Stimulated activated naive CD8-positive, alpha-beta T cell treated with anti-CD3 and anti-CD28 coated beads, Interleukin-15, Interleukin-2, amounts not matched to agents 100 U/mL and 50 U/mL, for 24 hours (primary cell): ENCODE measurements around the gene MYO1E.
"Not testable (repeated sequence)": the region's sequence is repeated elsewhere in the genome, so short reads cannot be mapped to it uniquely, and the experiment has no call there.

Experiments
- ATAC-seq: fragments of 150-1000 bp; cut with Tn5 transposase; one replicate; pipeline ENCODE4 v1.10.0; 2021
- DNase-seq: peaks from one replicate; pipeline ENCODE4 v3.0.0; 2021

MYO1E gene

DNA sequence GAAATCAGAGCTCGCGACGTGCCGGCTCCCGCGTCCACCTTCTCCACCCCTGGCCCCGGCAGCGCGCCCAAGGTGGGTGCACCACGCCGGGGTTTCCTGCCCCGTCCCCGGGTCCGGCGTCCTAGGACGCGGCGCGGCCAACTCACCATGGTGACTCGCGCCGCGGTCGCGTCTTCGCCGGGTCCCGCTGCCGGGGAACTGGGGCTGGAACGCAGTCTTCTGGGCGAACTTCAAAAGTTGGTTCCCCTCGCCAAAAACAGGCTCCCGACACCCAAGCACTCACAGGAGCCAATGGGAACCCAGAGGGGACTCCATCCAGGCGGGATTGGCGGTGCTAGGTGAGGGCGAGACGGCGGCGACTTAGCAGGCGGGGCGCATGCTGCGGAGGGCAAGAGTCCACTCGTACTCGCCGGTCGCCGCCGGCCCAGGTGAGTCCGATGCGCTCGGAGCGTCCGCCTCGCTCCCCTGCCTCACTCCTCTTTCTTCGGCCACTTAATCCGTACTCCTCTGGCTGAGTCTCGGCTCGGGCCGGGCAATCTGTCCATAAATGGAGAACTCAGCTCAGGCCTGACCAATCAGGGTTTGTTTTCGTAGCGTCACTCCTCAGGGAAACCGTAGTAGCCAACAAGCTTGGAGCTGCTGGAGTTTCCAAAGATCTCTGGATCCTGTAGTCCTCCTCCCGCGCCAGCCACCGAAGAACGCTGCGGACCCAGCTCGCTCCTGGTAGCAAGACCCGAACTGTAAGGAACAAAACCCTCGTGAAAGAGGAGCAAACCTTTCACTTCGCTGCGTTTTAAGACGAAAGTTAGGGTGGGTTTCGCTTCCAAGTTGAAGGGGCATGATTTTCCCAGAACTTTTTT lies at the start of gene MYO1E:
Gene MYO1E, minus strand, starts transcription at position 520 of the 860 bp plus-strand sequence. Its CDS starts 371 bp downstream, at position 149.
- DNase-seq (peak; percentile 53), ATAC-seq (peak; percentile 67)

DNA sequence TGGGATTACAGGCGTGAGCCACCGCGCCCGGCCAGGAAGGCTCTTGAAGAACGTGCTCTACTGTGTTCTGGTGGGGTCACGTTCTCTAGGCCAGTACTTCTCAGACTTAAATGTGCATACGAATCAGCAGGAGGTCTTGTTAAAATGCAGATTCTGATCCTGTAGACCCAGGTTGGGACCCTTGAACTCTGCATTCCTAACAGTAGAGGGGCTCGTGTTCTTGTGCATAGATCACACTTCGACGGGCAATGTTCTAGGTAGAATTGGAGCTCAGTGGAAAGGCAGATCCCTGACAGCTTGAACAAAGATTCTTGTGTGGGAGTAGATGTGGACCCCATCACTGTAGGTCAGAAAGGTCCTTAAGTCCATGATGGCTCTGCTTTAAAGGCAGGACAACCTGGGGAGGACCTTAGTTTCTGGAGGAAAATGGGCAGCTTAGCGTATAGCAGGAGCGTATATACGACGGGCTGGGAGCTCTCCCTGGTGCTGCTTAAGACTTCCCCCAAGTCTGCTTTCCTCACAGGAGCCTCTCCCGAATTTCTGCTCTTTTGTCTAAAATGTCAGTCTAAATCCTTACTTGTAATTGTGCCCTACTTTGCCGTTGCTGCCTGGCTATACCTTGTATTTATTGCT lies 48.4 kb upstream of the MYO1E start:
- DNase-seq (no peak), ATAC-seq (no peak)

DNA sequence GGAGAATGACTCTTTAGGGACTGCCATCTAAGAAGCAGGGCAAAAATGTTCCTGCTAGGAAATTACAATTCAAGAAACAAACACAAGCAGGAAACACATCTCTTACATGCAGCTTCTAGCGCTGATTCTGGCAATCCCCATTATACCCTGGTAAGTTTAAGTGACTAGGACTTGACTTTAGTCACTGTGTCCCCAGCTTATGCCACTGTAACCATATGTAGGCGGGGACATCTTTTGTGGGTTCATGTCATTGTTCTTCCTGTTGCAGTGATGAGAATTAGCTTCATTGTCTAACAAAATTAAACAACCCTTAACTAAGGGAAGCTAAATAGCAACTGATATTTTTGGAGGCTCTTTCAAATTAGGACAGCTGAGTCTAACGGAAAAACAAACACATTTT lies 47.4 kb upstream of the MYO1E start:
- ATAC-seq = peak; percentile 88
- no peak for DNase-seq

DNA sequence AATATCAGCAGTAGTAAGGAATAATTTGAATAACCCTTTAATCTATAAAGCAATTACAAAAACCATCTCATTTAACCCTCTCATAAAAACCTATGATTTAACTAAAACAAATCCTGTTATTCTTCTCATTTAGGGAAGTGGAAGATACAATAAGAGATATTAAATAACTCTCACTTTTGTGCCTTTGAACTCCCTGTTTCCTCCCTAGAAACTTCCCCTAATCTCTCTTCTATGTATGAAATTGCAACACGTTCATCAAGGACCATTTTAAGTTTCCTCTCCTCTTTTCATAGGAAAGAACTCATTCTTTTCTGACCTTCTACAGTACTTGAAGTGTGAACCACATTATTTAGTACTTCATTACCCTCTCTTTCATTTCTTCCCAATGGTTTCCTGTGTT lies 46.5 kb upstream of the MYO1E start:
- DNase-seq (no peak), ATAC-seq (no peak)

DNA sequence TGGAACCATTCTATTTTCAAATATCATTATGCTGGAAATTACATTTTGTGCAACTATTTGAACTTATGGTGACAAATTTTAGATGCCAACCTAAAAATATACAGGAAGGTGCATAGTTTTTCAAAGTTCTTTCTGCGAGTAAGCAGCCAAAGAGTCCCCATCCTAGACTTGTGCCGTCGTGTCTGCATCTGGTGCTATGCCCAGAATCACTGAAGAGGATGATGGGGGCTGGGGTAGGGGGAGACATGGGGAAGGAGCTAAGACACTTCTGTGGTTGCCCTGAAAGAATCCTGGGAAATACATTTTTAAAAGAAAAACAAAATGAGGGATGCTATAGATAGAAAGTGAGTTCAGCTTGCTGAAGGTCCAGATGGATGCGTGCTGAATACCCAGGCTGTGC lies 44.1 kb upstream of the MYO1E start:
- DNase-seq = no peak
- ATAC-seq = no peak

DNA sequence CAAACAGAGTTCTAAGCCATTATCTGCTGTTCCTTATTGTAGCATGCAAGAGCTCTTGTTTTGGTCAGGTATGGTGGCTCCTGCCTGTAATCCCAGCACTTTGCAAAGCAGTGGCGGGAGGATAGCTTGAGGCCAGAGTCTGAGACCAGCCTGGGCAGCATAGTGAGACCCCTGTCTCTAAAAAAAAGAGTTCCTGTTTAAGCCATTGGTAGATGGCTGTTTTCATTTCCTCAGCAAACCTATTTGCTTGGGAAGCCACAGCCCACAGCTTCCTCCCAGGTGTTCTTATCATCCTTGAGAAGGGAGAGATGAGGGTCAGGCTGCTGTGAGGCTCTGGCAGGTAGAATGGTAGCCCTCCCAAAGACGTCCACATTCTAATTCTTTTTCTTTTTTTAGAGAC lies 40.9 kb upstream of the MYO1E start:
- no peak for ATAC-seq

DNA sequence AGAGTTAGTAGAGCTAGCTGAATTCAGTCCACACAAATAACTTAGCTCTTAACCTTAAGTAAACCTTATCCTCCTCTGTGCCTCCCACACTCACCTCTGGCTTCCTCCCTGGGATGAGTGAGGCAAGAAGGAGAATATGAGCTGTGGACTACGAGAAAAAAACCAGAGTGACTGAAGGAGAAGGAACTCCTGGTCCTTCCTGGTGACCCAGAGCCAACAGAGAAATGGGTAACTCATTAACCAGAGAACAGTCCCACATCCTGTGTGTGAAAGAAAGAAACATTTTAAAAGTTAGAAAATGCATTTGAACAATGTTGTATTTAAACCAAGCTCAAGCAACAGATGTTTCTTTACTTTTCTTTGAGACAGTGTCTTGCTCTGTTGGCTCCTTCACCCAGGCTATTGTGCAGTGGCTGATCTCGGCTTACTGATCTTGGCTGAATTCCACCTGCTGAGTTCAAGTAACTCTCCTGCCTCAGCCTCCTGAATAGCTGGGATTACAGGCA lies 37.8 kb upstream of the MYO1E start:
- ATAC-seq = no peak
- no peak for DNase-seq

More for the DNA sequence above, 40.9 kb upstream of the MYO1E start:
- DNase-seq = no peak

DNA sequence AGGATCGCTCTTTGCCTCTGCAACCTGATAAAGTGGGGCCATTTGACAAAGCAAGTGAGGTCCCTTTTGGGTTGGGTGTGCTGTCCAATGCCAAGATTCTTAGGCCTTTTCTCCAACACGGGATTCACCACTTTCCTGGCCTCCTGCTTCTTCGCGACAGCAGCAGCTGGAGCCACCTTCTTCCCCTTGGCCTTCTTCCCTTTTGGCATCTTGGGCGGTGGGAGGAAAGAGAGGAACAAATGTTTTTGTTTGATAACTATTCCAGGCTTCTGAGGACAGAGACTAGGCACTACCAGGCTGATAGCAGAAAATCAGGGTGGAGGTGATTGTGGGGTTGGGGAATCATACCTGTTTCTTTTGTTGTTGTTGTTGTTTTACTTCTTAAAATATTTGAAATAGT lies 35.3 kb upstream of the MYO1E start:
- ATAC-seq (no peak), DNase-seq (no peak)

DNA sequence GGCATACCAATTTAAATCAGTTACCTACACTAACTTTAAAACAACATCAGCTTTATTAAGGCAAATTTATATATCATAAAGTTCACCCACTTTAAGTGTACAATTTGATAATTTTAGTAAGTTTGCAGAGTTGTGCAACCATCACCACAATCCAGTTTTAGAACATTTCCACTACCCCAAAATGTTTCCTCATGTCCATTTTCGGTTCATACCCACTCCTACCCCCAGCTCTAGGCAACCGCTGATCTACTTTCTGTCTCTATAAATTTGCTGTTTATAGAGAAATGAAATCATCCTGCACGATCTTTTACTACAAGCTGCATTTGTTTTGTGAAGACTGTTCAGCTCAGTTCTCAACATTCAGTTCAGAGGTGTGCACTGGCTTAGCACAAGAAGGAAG lies 33.8 kb upstream of the MYO1E start:
- ATAC-seq = no peak
- no peak for DNase-seq

DNA sequence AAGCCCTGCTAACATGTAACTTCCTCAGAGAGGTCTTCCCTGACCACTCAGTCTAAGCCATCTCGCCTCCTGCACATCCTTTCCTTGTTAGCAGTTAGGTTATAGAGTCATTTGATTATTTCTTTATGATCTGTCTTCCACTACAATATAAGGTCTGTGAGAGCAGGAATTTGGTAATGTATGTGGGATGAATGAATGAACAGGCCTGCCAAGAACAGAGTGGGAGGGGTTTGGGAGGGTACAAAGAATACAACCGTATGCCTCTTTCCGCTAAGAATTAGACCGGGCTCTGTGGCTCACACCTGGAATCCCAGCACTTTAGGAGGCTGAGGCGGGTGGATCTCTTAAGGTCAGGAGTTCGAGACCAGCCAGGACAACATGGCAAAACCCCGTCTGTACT lies 32.4 kb upstream of the MYO1E start:
- DNase-seq = no peak

DNA sequence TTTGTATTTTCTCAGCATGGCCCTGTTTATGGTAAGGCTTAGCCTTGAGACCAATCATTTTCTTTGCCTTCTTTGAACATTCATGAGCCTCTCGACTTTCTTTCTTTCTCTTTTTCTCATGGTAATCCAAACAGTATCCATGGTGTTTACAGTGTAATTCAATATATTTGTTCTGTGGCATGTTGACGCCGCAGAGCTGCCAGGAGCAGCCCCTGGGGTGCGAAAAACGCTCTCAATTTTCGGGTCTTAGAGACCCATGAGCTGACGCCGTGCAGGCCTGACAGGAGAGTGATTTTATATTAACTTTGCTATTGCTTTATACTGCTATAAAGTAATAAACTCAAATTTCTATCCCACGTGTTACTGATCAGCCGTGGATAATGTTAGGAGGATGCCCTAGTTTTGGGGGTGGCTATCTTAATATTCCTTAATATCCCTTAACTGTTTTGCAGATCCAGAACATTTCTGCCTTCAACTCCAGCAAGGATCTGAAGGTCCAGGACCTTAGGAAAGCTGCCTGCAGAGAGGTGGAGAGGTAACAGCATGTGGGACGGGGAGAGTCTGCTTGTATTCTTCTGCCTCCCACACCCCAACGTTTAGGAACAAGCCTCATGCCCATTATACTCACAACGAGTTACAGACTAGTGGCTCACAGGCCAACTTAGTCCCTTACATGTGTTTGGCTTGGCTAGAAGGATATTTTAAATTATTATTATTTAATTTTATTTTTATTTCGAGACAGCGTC lies 29.3 kb upstream of the MYO1E start:
- DNase-seq (no peak), ATAC-seq (no peak)

More for the DNA sequence above, 32.4 kb upstream of the MYO1E start:
- no peak for ATAC-seq

DNA sequence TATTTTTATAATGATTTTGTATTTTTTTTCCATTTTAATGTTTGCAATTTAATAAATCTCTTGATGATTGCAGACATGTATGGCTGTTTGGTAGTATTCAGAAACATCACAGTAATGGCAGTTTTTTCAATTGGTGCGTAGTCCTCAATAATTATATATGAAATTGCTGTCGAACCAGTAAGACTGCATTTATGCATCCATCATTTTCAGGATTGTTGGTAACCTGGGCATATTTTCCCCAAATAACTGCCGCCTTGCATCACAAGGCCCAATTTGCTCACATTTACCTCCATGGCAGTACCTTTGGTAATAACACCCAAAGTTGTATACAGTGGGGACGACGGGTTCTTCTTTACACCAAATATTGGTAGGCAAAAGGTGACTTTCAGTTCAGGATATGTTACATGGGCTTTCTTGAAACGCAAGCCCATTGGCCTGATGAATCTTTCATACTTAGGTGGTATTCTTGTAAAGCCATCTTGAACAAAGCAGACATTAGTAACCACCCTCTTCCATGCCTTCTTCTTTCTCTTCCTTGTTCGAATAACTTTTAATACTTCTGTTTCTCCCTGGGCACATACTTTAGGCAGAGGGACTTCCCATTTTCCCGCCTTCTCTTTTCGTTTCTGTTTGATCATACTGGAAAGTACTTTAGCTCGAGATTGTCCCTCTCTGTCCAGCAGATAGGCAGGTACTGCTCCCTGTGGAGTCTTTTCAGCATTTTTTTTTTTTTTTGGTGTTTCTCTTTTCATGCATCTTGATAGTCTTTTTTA lies 28.6 kb upstream of the MYO1E start:
- not testable (repeated sequence) for DNase-seq, ATAC-seq

DNA sequence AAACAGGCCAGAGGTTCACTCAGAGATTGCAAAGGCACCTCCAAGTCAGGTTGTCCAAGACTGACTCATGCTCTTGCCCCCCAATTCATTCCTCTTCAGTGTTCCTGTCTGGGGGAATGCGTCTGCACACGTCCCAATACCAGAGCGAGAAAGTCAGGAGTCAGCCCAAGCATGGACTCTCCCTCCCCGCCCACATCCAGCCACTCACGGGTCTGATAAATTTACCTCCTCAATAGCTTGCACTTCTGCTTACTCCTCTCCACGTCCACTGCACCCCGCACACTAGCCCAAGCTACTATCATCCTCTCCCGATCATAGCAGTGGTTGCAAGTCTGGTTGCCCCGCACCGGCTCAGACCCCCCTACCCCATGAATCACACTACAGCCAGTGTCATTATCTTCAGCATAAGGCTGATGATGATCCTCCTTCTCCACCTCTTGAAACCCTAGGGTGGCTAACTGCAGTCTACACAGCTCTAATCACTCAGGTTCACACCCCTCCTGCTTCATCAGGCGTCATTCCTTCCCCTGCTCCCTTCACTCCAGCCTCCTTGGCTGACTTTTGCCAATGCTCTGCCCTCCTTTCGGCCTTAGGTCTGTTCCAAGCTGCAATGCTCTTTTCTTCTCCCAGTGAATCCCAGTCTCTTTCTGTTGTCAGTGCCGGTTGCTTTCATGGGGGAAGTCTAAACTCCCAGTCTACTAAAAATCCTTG lies 27.6 kb upstream of the MYO1E start:
- ATAC-seq (no peak), DNase-seq (no peak)

DNA sequence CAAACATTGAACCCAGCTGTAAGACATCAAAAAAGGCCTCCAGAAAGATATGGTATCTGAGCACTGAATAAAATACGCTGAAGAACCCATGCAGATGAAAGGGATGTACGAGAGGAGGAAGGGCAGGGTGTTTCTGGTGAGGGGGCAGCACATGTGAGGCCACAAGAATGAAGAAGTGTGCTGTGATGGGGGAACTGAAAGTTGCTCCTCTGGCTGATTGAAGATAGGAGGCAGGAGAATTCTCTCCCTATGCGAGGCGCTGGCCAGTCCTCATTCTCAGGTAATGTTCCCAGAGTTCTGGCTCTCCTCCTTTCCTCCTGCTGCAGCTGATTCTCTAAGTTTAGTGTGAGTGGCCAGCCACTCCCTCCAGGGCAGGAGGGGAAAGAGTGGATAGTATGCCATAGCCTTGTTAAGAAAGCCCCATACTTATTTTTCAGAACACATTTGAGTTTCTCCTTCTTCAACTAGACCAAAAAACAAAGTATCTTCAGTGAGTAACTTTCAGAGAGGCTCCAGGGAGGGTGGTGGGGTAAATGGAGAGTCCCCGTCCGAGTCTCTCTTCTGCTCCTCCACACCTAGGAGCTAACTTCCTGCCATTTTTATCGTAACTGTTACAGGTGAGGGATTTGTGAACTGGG lies 26.9 kb upstream of the MYO1E start:
- no peak for DNase-seq

DNA sequence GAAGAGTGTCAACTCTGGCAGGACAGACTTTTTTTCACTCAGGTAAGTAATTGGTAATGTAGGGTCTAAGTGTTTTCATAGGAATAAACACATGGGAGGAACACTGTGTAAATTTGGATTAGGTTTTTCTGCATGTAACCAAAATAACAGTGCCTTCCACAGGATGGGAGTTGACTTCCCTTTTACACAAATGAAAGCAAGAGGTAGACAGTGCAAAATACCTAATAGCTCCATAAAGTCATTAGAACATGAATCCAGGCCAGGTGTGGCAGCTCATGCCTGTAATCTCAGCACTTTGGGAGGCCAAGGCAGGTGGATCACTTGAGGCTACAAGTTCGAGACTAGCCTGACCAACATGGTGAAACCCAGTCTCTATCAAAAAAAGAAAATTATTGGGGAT lies 25.5 kb upstream of the MYO1E start:
- no peak for ATAC-seq
- no peak for DNase-seq

More for the DNA sequence above, 26.9 kb upstream of the MYO1E start:
- ATAC-seq = no peak

DNA sequence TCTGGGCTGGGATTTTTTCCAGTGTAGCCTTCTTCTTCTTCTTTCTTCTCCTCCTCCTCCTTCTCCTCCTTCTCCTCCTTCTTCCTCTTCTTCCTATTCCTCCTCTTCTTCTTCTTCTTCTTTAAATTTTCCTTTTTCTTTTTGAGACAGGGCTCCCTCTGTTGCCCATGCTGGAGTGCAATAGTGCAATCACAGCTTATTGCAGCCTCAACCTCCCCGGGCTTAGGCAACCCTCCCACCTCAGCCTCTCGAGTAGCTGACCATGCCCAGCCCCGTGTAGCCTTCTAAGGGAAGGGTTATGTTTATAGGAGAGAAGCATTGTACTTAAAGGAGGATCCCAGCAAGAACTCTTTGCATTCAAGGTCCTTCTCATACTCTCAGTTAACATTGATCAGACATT lies 24.0 kb upstream of the MYO1E start:
- no peak for ATAC-seq

DNA sequence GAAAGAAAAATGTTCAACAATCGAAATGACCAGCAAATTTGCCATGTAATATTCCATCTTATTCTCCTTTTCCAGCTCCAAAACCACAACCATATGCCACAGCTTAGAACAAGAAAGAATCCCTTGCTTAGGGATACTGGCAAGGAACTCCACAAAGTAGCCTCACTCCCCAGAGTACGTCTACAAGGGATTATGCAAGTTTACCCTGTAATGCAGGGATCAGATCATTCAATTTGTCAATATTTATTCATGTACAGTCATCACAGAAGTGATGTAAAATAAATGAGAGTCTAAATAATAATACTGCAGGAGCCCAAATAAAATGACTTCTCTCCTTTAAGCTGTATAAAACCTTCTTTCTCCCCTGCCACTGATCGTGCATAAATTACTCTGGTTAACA lies 23.5 kb upstream of the MYO1E start:
- DNase-seq (no peak), ATAC-seq (no peak)

More for the DNA sequence above, 24.0 kb upstream of the MYO1E start:
- no peak for DNase-seq

DNA sequence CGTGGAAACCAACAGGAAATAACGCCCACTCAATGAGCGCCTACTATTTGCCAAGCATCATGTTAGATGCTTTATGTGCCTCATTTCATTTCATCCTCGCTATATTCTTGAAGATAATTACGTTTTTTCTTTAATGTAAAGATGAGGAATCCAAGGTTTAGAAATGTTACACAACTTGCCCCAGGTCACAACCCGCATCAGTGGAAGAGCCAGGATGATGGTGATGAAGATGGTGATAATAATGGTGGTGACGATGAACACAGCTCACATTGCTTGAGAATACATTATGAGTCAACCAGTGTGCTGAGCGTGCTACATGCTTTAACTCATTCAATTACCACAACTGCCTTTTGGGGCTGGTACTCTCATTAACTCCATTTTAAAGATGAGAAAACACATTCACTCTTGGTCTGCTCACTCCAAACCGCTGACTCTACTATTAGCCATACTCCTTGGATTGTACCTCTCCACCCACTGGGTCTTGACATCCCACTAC lies 21.5 kb upstream of the MYO1E start:
- ATAC-seq (no peak), DNase-seq (no peak)

DNA sequence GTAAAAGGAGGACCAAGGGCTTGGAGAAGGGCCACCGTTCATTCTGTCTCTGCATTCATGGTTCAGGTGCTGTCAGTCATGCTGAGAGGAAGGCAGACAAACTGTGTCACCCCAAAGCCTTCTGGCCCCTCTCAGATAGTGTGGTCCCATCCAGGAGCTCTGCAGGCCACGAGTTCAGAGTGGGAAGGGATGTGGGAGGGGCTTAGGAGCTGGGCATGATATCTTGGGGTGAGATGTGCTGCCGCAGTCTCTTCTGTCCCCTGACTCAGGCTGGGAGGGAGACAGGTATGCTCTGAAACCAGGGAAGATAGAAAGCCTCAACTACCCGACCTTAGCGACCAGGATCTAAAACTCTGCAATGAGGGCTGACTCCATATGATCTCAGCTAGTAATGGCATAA lies 19.6 kb upstream of the MYO1E start:
- DNase-seq (no peak), ATAC-seq (no peak)

DNA sequence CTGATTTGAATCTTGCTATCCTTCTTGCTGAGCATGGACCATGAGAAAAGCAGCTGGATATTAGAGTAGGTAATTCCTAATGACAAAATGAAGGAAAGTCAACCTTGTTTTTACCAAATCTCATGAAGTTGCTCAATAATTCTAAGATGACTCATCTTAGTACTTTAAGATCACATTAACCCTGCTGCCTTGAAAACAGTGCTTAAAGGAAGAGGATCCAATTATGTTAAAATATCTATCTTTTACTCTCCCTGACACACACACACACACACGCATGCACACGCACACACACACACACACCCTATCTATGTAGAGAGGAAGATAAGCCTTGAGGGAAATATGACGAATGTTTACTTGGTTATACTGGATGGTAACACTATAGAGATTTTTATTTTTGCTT lies 16.0 kb upstream of the MYO1E start:
- DNase-seq = no peak

More for the DNA sequence above, 16.0 kb upstream of the MYO1E start:
- no peak for ATAC-seq
